HUES48 (cell line): Measurements from ENCODE around the gene LDB3.

Experiments
- H3K27ac ChIP-seq: one replicate; pipeline ENCODE4 v1.7.0; 2013; ENCODE audit warnings: low read depth, low read length, inconsistent platforms
- H3K27me3 ChIP-seq: 2 replicates; pipeline ENCODE4 v1.6.1; 2013; ENCODE audit warnings: mild to moderate bottlenecking, low read length; ENCODE audit not compliant: control insufficient read depth, insufficient read depth
- H3K36me3 ChIP-seq: 2 replicates; pipeline ENCODE4 v1.6.1; 2013; ENCODE audit warnings: low read length; ENCODE audit not compliant: control insufficient read depth, insufficient read depth
- H3K4me1 ChIP-seq: 2 replicates; pipeline ENCODE4 v1.6.1; 2013; ENCODE audit warnings: mild to moderate bottlenecking, low read length; ENCODE audit not compliant: control insufficient read depth, insufficient read depth
- H3K4me3 ChIP-seq: 2 replicates; pipeline ENCODE4 v1.5.1; 2013; ENCODE audit warnings: mild to moderate bottlenecking, low read depth, low read length
- H3K9ac ChIP-seq: 2 replicates; pipeline ENCODE4 v1.6.1; 2013; ENCODE audit warnings: mild to moderate bottlenecking, low read depth, low read length, moderate library complexity
- H3K9me3 ChIP-seq: 2 replicates; pipeline ENCODE4 v1.6.1; 2013; ENCODE audit warnings: low read length; ENCODE audit not compliant: control insufficient read depth, insufficient read depth

Gene LDB3

GRCh38 chr10:86659161-86659691, 9.1 kb upstream of the LDB3 start:
- H3K4me1 ChIP-seq, result no peaks in the 10 kb centered on the region
- H3K4me3 ChIP-seq, result no peak overlapping the region
- H3K36me3 ChIP-seq, result no peaks in the 10 kb centered on the region
- no peak overlapping the region for H3K9ac ChIP-seq
- H3K27ac ChIP-seq, result no peak overlapping the region
- H3K27me3 ChIP-seq, result no peaks in the 10 kb centered on the region
- H3K9me3 ChIP-seq, result no peaks in the 10 kb centered on the region

DNA sequence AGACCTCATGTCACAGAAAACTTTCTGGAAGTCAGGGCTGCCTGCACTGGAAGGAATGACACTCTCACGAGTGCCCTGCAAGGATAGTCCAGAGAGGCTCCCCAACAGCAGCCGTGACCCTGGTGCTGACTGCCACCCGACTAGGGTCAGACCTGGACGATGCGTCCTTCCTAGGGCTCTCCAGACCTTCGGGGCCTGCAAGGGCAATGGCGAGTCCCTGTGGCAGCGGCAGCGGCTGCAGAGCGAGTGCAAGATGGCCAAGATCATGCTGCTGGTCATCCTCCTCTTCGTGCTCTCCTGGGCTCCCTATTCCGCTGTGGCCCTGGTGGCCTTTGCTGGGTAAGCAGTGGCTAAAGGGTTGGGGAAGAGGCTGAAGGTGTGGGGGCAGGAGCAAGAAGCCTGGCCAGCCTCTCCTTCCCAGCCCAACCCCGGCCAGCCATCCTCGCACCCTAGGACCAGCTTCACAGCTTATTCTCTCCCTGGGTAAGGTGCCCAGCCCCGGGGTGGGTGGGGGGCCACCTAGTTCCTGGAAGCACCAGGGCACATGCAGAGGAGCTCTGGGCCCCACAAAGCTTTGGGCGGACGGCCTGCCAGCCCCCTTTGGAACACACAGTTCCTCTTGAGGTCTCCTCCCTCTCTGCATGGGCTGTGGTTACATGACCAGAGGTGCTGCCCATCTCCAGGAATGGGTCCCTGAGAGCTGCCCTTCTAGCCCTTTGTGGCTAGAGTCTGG, 8.4 kb upstream of the LDB3 start:
- no peaks in the 10 kb centered on the region for H3K36me3 ChIP-seq
- H3K4me1 ChIP-seq, result no peaks in the 10 kb centered on the region
- H3K27me3 ChIP-seq, result no peaks in the 10 kb centered on the region
- H3K9me3 ChIP-seq, result no peaks in the 10 kb centered on the region
- no peak overlapping the region for H3K9ac ChIP-seq
- no peak overlapping the region for H3K4me3 ChIP-seq
- H3K27ac ChIP-seq, result no peak overlapping the region

- H3K9me3 ChIP-seq, result no peaks in the 10 kb centered on the region
Measured at GRCh38 chr10:86661161-86662025, 6.9 kb upstream of the LDB3 start.

DNA sequence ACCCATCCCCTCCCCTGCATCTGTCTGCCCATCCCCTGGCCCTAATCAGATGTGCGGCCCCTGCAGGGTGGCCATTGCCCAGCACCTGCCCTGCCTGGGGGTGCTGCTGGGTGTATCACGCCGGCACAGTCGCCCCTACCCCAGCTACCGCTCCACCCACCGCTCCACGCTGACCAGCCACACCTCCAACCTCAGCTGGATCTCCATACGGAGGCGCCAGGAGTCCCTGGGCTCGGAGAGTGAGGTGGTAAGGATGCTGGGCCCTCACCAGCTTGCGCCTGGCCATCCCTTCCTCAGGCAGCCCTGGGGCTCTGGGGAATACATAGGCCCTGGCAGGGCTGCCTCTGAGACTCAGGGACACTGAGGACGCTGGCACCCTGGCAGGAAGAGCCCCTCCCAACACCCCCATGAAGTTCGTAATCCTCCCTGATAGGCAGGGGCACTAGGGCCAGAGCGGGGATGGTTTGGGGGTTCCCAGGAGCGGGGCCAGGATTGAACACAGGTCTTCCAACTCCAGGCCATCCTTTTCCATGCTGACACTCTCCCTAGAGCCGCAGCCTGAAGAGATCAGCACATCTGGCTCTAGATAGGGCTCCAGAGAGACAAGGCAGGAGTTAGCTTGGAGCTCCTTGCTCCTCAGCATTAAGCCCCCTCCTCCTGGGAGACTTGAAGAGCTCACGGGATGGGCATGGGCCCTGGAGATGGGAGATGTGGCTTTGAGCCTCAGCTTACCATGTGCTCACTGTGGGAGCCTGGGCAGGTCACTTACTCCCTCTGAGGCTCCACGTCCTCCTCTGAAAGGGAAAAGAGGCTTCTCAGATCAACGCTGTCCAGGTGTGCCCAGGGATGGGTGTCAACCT, 5.9 kb upstream of the LDB3 start:
- H3K4me3 ChIP-seq, result no peak overlapping the region
- H3K27me3 ChIP-seq, result no peaks in the 10 kb centered on the region
- H3K27ac ChIP-seq, result no peak overlapping the region
- H3K9me3 ChIP-seq, result no peaks in the 10 kb centered on the region
- no peaks in the 10 kb centered on the region for H3K36me3 ChIP-seq
- no peaks in the 10 kb centered on the region for H3K4me1 ChIP-seq
- H3K9ac ChIP-seq, result no peak overlapping the region

More at GRCh38 chr10:86661161-86662025, 6.9 kb upstream of the LDB3 start:
- H3K4me1 ChIP-seq, result no peaks in the 10 kb centered on the region
- H3K9ac ChIP-seq, result no peak overlapping the region
- no peaks in the 10 kb centered on the region for H3K27me3 ChIP-seq
- H3K36me3 ChIP-seq, result no peaks in the 10 kb centered on the region
- H3K4me3 ChIP-seq, result no peak overlapping the region
- no peak overlapping the region for H3K27ac ChIP-seq

DNA sequence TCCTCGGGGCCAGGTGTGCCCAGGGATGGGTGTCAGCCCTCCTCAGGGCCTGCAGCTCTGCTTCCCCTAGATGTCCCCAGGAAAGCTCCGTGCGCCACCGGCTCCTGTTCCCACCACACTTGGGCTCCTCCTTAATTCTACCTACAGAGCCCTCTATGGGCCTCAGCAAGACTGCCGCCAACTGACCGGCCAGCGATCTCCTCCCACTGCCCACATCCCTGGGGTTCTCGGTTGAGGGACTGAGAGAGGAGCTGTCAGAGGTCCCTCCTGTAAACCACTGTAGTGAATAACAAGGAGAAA, 5.3 kb upstream of the LDB3 start:
- Histone ChIP-seq H3K4me1 (peaks cover 1% of the 10 kb centered on the region; the same call in 1 of the 2 replicates), H3K4me3 (no peak overlapping the region), H3K9me3 (no peaks in the 10 kb centered on the region), H3K36me3 (no peaks in the 10 kb centered on the region), H3K9ac (no peak overlapping the region), H3K27me3 (no peaks in the 10 kb centered on the region), H3K27ac (no peak overlapping the region)

- Histone ChIP-seq H3K4me1 (peaks cover 9% of the 10 kb centered on the region), H3K27ac (no peak overlapping the region), H3K36me3 (no peaks in the 10 kb centered on the region), H3K4me3 (no peak overlapping the region), H3K27me3 (no peaks in the 10 kb centered on the region), H3K9me3 (no peaks in the 10 kb centered on the region), H3K9ac (no peak overlapping the region)
Measured at GRCh38 chr10:86663576-86664339, 4.6 kb upstream of the LDB3 start.

DNA sequence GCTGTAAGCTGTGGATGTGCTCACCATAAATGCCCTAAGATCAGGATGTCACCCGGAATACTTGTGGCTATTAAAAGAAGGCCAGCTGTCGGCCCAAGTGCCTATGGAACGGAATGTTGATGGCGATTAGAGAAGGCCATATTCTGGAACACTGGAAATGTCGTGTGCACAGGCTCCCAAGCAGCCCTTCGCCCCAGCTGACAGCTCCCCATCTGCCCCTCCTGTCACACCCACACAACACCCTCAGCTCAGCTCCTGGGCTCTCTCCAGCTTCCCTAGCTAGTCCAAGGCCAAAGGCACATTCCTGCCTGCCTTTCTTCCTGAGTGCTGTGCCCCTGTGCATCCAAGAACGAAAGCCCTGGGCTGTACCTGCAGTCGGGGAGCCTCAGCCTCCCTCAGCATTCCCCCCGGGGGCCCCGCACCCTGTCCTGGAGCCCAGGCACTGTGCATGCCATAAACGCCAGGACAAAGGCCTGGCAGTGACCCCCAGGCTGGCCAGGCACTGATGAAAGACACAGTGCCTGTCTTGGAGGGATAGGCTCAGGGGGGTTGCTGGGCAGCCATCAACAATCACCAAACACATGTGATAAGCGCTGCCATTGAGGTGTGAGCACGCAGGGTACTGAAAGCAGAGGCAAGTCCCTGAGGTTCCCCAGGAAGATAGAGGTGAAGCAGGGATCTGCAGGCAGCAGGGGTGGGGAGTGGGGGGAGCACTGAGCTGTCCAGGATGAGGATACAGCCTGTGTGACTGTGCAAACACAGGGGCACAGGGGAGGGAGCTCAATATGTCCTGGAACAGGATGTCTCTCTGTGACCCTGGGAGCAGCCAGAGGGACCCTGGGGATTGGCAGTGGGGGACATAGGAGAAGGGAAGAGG, 3.7 kb upstream of the LDB3 start:
- no peak overlapping the region for H3K9ac ChIP-seq
- H3K4me1 ChIP-seq, result peaks cover 9% of the 10 kb centered on the region
- no peaks in the 10 kb centered on the region for H3K27me3 ChIP-seq
- H3K4me3 ChIP-seq, result no peak overlapping the region
- H3K27ac ChIP-seq, result no peak overlapping the region
- H3K9me3 ChIP-seq, result no peaks in the 10 kb centered on the region
- H3K36me3 ChIP-seq, result no peaks in the 10 kb centered on the region

- Histone ChIP-seq H3K27ac (no peak overlapping the region), H3K27me3 (no peaks in the 10 kb centered on the region), H3K36me3 (no peaks in the 10 kb centered on the region), H3K9ac (no peak overlapping the region), H3K4me3 (no peak overlapping the region), H3K4me1 (peaks cover 9% of the 10 kb centered on the region), H3K9me3 (no peaks in the 10 kb centered on the region)
Measured at GRCh38 chr10:86665218-86665607, 3.1 kb upstream of the LDB3 start.

- Histone ChIP-seq H3K9ac (no peak overlapping the region), H3K27me3 (no peaks in the 10 kb centered on the region), H3K36me3 (no peaks in the 10 kb centered on the region), H3K4me1 (peaks cover 9% of the 10 kb centered on the region), H3K4me3 (no peak overlapping the region), H3K9me3 (no peaks in the 10 kb centered on the region), H3K27ac (no peak overlapping the region)
Measured at GRCh38 chr10:86665868-86666267, 2.4 kb upstream of the LDB3 start.
